PFSK-1 (cell line): Measurements from ENCODE around the gene MANSC4.

Experiments used
- POLR2AphosphoS5 ChIP-seq: IDR thresholded peaks from 2 replicates; pipeline ENCODE4 v1.6.1; 2012; ENCODE audit warnings: low read depth, mild to moderate bottlenecking, control low read depth, low read length, moderate library complexity
- SIN3A ChIP-seq: IDR thresholded peaks from 2 replicates; pipeline ENCODE4 v1.6.1; 2012; ENCODE audit warnings: mild to moderate bottlenecking, low read length, moderate library complexity, borderline replicate concordance; ENCODE audit not compliant: insufficient read depth

GRCh38 chr12:27822076-27822712 is 42.2 kb upstream of the MANSC4 start:
- TF ChIP-seq POLR2AphosphoS5 (no peak), SIN3A (no peak)
